ES-I3 (cell line): Measurements from ENCODE around the gene SYN1.

Experiments
- H3K36me3 ChIP-seq: 2 replicates; pipeline ENCODE4 v1.6.1; 2013; ENCODE audit warnings: mild to moderate bottlenecking, low read length, control low read depth, moderate library complexity; ENCODE audit not compliant: insufficient read depth
- H3K4me1 ChIP-seq: 2 replicates; pipeline ENCODE4 v1.6.1; 2013; ENCODE audit warnings: mild to moderate bottlenecking, control low read depth, low read length; ENCODE audit not compliant: insufficient read depth
- H3K9ac ChIP-seq: 2 replicates; pipeline ENCODE4 v1.6.1; 2013; ENCODE audit warnings: low read depth, mild to moderate bottlenecking, low read length, moderate library complexity
- H3K9me3 ChIP-seq: 2 replicates; pipeline ENCODE4 v1.6.1; 2013; ENCODE audit warnings: mild to moderate bottlenecking, low read length, moderate library complexity; ENCODE audit not compliant: control insufficient read depth, insufficient read depth

Gene SYN1

DNA sequence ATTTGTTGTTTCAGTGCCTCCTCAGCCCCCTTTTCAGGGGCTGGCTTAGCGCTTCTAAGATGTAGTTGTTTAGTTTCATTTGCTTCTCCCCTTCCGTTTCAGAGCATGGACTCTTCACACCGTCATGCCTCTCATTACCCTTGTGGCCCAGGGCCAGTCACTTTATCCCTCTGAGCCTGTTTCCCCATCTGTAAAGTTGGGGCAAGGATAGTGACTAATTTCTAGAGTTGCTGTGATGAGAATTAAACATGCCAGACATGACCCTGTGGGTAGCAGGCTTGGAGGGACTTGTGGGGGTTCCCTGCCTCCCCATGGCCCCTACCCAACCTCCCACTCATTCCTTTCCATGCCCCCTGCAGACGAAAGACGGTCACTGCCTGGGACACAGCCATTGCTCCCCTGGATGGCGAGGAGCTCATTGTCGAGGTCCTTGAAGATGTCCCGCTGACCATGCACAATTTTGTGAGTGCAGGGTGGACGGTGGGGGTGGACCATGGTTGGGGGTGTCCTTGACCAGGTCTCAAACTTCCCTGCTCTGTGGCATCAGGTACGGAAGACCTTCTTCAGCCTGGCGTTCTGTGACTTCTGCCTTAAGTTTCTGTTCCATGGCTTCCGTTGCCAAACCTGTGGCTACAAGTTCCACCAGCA is 55.1 kb downstream of the SYN1 start:
- Histone ChIP-seq H3K4me1 (peaks cover 3% of the 10 kb centered on the region; the same call in 1 of the 2 replicates), H3K36me3 (peaks cover 15% of the 10 kb centered on the region), H3K9me3 (no peaks in the 10 kb centered on the region), H3K9ac (no peak overlapping the region)

DNA sequence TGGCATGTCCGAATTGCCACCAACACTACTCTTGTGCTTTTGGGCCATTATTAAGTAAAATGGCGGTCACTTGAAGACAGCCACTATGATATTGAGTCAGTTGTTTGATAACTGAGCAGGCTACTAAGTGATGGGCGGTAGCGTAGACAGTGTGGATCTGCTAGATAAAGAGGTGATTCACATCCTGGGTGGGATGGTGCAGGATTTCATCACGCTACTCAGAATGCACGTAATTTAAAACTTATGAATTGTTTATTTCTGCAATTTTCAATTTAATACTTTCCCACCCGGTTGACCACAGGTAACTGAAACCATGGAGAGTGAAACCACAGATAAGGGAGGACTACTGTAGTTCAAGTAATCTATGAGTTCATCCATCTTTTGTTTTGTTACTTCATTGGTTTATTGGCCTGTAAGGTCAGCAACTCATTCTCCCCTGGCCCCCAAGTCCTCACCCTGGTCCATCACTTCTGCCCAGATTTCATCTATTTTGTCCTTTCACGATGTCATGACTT is 55.8 kb downstream of the SYN1 start:
- Histone ChIP-seq H3K36me3 (peaks cover 10% of the 10 kb centered on the region), H3K9ac (no peak overlapping the region), H3K9me3 (no peaks in the 10 kb centered on the region), H3K4me1 (peaks cover 3% of the 10 kb centered on the region; the same call in 1 of the 2 replicates)

DNA sequence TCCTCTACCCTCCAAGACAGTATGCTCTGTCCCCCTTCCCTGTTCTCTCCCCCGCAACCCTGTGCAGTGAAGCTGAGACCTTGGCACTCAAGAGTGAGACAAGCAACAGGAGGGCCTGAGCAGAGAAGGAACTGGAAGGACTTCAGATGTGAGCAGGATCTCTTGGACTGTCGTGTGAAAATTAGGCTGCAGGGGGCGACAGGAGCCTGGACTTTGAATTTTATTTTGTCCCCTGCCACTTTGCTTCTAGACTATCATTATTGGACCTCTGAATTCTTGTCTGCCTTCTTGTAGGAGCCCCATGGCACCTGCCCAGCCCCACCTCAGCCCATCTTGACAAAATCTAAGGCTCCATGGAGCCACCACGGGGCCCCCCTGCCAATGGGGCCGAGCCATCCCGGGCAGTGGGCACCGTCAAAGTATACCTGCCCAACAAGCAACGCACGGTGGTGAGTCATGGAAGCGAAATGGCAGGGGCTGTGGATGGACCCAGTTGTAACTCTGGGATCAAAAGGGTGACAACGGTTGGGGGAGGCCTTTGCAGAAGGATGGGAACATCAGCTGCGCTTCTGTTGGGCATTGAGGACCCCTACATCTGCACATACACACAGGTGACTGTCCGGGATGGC is 56.9 kb downstream of the SYN1 start:
- H3K4me1 ChIP-seq = peaks cover 3% of the 10 kb centered on the region; the same call in 1 of the 2 replicates
- H3K9ac ChIP-seq = no peak overlapping the region
- no peaks in the 10 kb centered on the region for H3K9me3 ChIP-seq
- peaks cover 8% of the 10 kb centered on the region for H3K36me3 ChIP-seq

DNA sequence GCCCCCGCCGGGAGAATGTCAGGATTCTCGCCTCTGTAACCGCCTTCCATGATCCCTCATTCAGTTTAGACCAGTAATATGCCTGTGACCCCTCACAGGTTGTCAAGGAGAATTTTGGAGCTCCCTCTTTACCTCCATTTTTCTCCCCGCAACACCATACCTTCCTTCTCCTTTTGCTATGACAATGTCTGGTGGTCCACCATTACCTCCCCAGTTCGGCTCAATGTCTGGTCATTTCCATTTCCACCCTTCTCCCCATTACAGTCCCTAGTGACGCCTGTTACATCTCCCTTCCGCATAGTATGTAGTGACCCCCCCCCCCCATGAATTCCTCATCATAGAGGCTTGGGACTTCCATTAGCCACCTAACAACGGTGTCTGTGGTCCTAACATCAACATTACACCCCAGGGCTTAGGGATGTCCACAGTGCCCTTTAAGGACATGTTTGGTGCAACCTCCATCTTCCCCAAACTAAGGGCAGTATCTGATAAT is 58.0 kb downstream of the SYN1 start:
- peak overlapping the region; percentile 67 for H3K9ac ChIP-seq
- H3K4me1 ChIP-seq = peaks cover 3% of the 10 kb centered on the region; the same call in 1 of the 2 replicates
- peaks cover 8% of the 10 kb centered on the region for H3K36me3 ChIP-seq
- no peaks in the 10 kb centered on the region for H3K9me3 ChIP-seq

DNA sequence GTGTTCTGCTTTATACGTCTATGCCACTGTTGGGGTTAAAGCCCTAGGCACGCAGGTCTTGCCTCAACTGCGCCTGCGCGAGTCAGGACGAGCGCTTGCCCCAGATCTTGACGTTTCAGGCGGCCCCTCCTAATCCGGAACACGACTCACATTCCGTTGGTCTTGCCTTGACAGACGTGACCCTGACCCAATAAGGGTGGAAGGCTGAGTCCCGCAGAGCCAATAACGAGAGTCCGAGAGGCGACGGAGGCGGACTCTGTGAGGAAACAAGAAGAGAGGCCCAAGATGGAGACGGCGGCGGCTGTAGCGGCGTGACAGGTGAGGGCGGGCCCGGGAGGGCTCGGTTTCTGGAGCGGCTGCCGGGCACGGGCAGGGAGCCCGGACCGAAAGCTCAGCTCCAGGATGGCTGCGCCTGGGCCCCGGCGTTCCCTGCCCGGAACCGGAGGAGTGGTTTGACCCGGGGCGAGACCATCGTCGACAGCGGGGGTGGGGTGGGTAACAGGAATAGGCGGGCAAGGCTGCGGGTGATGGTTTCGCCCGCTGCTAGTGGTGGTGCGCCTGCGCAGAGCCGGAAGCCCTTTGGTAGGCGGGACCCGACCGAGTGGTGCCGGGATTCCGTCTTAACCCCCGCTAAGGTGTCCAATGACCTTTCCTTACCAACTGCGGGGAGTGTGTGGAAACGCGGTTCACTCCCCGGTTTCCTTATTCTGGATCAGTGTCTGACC is 58.6 kb downstream of the SYN1 start, which contains the start of gene ARAF:
TSS of gene ARAF (plus strand) at position 272 of the 725 bp plus-strand sequence. CDS start 1,763 bp downstream, outside the sequence.
- H3K9ac ChIP-seq = peak within 1 kb of the TSS; percentile 67
- peaks cover 8% of the 10 kb centered on the region for H3K36me3 ChIP-seq
- no peaks in the 10 kb centered on the region for H3K9me3 ChIP-seq
- H3K4me1 ChIP-seq = peaks cover 3% of the 10 kb centered on the region; the same call in 1 of the 2 replicates

DNA sequence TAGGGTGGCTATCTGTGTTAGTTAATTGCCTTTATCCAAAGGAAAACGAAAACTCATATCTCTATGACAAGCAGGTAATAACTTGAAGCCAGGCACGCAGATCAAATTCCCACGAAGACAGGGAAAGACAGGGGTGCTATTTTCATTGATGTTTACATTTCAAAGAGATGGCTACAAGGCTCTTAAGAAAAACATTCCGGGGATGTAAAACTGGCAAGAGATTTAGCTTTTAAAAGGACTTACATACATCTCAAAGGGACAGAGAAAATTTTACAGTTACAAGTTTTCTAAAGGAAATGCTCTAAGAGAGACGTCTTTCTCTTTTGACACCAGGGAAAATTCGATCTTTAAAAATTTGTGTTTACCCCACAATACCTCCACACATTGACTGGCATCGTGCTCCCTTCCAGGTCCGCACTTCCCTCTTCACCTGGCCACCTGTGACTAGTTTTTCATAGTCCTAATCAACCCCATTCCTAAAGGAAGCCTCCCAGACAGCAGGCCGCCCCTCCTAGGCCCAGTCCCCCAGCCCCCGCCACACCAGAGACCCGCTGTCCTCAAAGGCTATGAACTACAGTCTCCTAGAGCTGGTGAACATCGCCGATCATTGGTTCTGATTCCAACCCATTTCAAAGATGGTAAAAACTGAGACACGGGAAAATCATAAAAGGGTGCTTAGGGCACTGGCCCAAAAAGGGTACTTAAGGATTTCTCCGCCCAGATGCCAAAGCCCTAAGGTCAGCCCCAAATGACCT is 59.3 kb downstream of the SYN1 start:
- Histone ChIP-seq H3K36me3 (peaks cover 6% of the 10 kb centered on the region), H3K9me3 (no peaks in the 10 kb centered on the region), H3K9ac (peak overlapping the region; percentile 67; the same call in 1 of the 2 replicates), H3K4me1 (peaks cover 3% of the 10 kb centered on the region; the same call in 1 of the 2 replicates)

DNA sequence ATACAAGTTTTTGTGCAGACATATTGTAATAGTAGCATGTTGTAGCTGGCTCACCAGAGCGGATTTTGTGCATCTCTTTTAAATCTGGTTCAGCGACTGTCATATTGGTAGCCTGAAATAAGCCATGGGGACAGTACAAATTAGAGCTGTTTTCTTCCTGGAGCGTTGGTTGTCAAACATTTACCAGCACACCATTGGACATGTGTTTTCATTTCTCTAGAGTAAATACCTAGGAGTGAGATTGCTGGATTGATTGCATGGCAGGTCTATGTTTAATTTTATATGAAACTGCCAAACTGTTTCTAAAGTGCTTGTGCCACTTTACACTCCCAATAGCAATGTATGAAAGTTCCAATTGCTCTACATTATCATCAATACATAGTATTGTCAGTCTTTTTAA is 61.2 kb downstream of the SYN1 start:
- no peak overlapping the region for H3K9ac ChIP-seq
- peaks cover 4% of the 10 kb centered on the region; the same call in 1 of the 2 replicates for H3K36me3 ChIP-seq

DNA sequence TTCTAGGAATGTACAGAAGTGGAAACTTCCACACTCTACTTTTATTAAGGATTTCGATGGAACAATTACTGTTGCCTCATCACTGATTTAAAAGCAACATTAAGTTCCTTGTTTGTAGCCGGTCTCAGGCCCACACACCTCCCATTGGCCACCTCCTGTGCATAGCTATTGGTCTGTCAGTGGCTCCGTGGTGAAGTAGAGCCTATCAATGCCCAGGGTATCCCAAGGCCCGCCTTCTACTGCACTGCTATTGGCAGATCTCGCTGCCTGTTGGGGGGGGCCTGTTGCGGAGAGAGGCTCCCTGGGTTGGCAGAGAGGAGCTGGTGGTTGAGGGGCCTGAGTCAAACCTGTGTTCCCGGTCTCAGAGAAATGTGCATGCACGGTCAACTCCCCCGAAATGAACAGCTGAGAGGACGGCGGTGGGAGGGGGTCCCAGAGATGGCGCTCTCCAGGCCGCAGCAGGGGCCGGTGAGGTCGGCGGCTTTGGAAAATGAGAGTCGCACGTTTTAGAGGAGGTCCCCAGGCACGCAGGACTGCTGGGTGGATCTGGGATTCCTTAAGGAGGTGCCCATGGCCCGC is 63.5 kb downstream of the SYN1 start:
- H3K9me3 ChIP-seq = no peaks in the 10 kb centered on the region

More for the DNA sequence above, 61.2 kb downstream of the SYN1 start:
- peaks cover 3% of the 10 kb centered on the region; the same call in 1 of the 2 replicates for H3K4me1 ChIP-seq
- no peaks in the 10 kb centered on the region for H3K9me3 ChIP-seq

DNA sequence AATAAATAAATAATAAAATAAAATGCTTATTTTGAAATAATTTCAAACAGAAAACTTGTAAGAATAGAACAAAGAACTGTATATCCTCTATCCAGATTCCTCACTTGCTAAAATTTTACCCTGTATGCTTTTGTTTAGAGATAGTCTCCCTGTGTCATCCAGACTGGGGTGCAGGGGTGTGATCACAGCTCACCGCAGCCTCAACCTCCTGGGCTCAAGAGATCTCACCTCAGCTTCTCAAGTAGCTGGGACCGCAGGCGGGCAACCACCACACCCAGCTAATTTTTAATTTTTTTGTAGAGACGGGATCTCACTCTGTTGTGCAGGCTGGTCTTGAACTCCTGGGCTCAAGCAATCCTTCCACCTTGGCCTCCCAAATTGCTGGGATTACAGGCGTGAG is 76.2 kb downstream of the SYN1 start:
- Histone ChIP-seq H3K36me3 (no peaks in the 10 kb centered on the region), H3K4me1 (peaks cover 5% of the 10 kb centered on the region; the same call in 1 of the 2 replicates), H3K9me3 (no peaks in the 10 kb centered on the region), H3K9ac (no peak overlapping the region)

More for the DNA sequence above, 63.5 kb downstream of the SYN1 start:
- H3K36me3 ChIP-seq = no peaks in the 10 kb centered on the region
- peaks cover 3% of the 10 kb centered on the region; the same call in 1 of the 2 replicates for H3K4me1 ChIP-seq
- H3K9ac ChIP-seq = peak overlapping the region; percentile 65

DNA sequence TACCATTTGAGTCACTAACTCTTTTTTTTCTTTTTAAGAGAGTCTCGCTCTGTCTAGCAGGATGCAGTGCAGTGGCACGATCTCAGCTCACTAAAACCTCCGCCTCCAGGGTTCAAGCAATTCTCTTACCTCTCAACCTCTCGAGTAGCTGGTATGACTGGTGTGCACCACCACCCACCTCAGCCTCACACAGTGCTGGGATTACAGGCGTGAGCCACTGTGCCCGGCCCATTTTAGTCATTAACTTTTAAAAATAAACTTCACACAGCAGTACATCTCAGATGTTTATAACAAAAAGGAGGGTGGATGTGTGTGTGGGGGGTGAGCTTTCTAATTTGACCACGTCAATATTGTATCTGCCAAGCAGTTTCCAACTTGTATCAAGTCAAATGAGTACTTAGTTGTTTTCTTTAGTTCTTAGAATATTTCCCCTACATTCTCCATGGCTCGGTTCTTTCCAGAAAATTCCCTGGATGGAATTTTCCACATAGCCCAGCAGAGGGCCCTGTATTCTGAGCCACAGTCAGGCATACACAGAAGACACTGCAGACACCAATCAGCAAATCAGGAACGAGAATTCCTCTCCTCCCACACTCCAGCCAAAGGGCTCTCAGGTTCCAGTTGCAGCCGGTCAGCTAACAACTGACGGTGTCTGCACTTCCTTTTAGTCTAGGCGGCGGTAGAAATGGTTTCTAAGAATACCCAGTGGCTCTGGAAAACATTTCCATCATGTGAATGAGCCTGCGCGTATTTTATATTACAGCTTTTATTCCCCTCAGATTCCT is 78.7 kb downstream of the SYN1 start:
- H3K9me3 ChIP-seq = no peaks in the 10 kb centered on the region
- H3K4me1 ChIP-seq = peaks cover 5% of the 10 kb centered on the region; the same call in 1 of the 2 replicates
- H3K9ac ChIP-seq = no peak overlapping the region
- H3K36me3 ChIP-seq = no peaks in the 10 kb centered on the region

DNA sequence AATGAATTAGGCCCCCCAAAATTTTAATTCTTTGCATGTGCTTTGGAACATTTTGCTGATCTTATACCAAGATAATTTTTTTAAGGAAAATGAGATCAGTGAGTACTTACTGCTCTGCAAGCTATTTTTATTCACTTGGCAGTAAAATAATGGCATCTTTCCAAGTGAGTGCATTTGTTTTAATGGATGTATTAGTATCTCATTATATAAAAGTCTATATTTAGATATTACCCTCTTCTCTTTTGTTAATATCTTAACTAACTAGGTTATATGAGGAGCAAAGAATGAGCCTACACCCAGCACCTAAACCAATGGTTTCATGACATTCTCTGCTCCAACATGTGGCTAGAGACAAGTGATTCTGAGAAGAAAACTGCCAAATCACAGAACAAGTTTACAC is 79.8 kb downstream of the SYN1 start:
- H3K36me3 ChIP-seq = no peaks in the 10 kb centered on the region

DNA sequence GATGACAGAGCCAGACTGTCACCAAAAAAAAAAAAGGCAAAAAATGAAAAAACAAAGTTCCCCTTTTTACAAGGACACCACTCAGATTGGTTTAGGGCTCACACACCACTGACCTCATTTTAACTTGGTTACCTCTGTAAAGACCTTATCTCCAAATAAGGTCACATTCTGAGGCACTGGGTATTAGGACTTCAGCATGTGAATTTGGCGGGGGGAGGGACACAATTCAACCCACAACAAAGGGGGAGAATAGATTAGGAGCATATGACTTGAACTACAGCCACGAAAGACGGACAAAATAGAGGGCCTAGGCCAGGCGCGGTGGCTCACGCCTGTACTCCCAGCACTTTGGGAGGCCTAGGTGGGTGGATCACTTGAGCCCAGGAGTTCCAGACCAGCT is 89.6 kb downstream of the SYN1 start:
- H3K9ac ChIP-seq = no peak overlapping the region
- no peaks in the 10 kb centered on the region for H3K4me1 ChIP-seq
- no peaks in the 10 kb centered on the region for H3K36me3 ChIP-seq
- H3K9me3 ChIP-seq = no peaks in the 10 kb centered on the region

More for the DNA sequence above, 79.8 kb downstream of the SYN1 start:
- Histone ChIP-seq H3K9me3 (no peaks in the 10 kb centered on the region), H3K4me1 (peaks cover 5% of the 10 kb centered on the region; the same call in 1 of the 2 replicates), H3K9ac (no peak overlapping the region)

DNA sequence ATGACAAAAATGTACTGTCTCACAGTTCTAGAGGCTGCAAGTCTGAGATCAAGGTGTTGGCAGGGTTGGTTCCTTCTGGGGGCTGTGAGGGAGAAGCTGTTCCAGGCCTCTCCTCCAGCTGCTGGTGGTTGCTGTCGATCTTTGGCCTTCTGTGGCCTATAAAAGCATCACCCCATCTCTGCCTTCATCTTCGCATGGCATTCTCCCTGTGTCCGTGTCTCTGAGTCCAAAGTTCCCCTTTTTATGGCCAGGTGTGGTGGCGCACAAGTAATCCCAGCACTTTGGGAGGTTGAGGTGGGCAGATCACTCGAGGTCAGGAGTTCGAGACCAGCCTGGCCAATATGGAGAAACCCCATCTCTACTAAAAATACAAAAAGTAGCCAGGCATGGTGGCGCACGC is 90.1 kb downstream of the SYN1 start:
- Histone ChIP-seq H3K4me1 (no peaks in the 10 kb centered on the region), H3K36me3 (no peaks in the 10 kb centered on the region), H3K9ac (no peak overlapping the region), H3K9me3 (no peaks in the 10 kb centered on the region)
